Astrocyte (in vitro differentiated cells and primary cell): ENCODE measurements around the gene DOCK3. TPM values are rescaled to one million over a fixed set of nuclear protein-coding genes. Genes with fewer than 3 reads are reported as not detected.

Experiments
- DNase-seq: peaks from one replicate; pipeline ENCODE4 v3.0.0-alpha.2; 2010; ENCODE audit warnings: low read depth
- FAIRE-seq: peaks from 2 replicates; lab custom pipeline; 2011; peaks lifted over from hg19 to GRCh38; lab: Jason Lieb, UNC
- H2AFZ ChIP-seq: 2 replicates; pipeline ENCODE4 v1.6.0; 2012; ENCODE audit warnings: low read depth, low read length, inconsistent platforms
- H3K27ac ChIP-seq: 2 replicates; pipeline ENCODE4 v1.5.1; 2011; ENCODE audit warnings: low read depth, low read length, inconsistent platforms
- H3K27me3 ChIP-seq: 2 replicates; pipeline ENCODE4 v1.6.0; 2011; ENCODE audit warnings: low read length, inconsistent platforms; ENCODE audit not compliant: insufficient read depth
- H3K36me3 ChIP-seq: 2 replicates; pipeline ENCODE4 v1.5.1; 2011; ENCODE audit warnings: low read length, inconsistent platforms; ENCODE audit not compliant: insufficient read depth
- H3K4me1 ChIP-seq: 2 replicates; pipeline ENCODE4 v1.5.1; 2011; ENCODE audit warnings: low read length, inconsistent platforms; ENCODE audit not compliant: insufficient read depth
- H3K4me2 ChIP-seq: 2 replicates; pipeline ENCODE4 v1.6.0; 2012; ENCODE audit warnings: low read length, inconsistent platforms
- H3K4me3 ChIP-seq: 2 replicates; pipeline ENCODE4 v1.5.1; 2011; ENCODE audit warnings: low read depth, mild to moderate bottlenecking, low read length, inconsistent platforms; ENCODE audit not compliant: insufficient read depth
- H3K79me2 ChIP-seq: 2 replicates; pipeline ENCODE4 v1.6.0; 2012; ENCODE audit warnings: mild to moderate bottlenecking, low read length, inconsistent platforms; ENCODE audit not compliant: insufficient read depth
- H3K9ac ChIP-seq: 2 replicates; pipeline ENCODE4 v1.6.0; 2012; ENCODE audit warnings: mild to moderate bottlenecking, low read length, inconsistent platforms
- H3K9me3 ChIP-seq: 2 replicates; pipeline ENCODE4 v1.5.1; 2012; ENCODE audit warnings: low read depth, mild to moderate bottlenecking, low read length, inconsistent platforms; ENCODE audit not compliant: insufficient read depth
- H4K20me1 ChIP-seq: 2 replicates; pipeline ENCODE4 v1.6.0; 2012; ENCODE audit warnings: low read length, inconsistent platforms; ENCODE audit not compliant: insufficient read depth
- H3K27ac Mint-ChIP-seq: one replicate; pipeline ENCODE4 v1.8.0; 2021; ENCODE audit warnings: mild to moderate bottlenecking, mixed read lengths; ENCODE audit not compliant: unreplicated experiment
- H3K27me3 Mint-ChIP-seq: one replicate; pipeline ENCODE4 v1.8.0; 2021; ENCODE audit warnings: low read depth, mixed read lengths; ENCODE audit not compliant: unreplicated experiment
- H3K36me3 Mint-ChIP-seq: one replicate; pipeline ENCODE4 v1.8.0; 2021; ENCODE audit warnings: low read depth, mixed read lengths; ENCODE audit not compliant: unreplicated experiment
- H3K4me1 Mint-ChIP-seq: one replicate; pipeline ENCODE4 v1.8.0; 2021; ENCODE audit warnings: low read depth, mixed read lengths; ENCODE audit not compliant: unreplicated experiment
- H3K4me3 Mint-ChIP-seq: one replicate; pipeline ENCODE4 v1.8.0; 2021; ENCODE audit warnings: mild to moderate bottlenecking, moderate library complexity, mixed read lengths; ENCODE audit not compliant: unreplicated experiment
- H3K9me3 Mint-ChIP-seq: one replicate; pipeline ENCODE4 v1.8.0; 2021; ENCODE audit warnings: mild to moderate bottlenecking, mixed read lengths; ENCODE audit not compliant: unreplicated experiment
- CTCF ChIP-seq: IDR thresholded peaks from 2 replicates; pipeline ENCODE4 v1.5.1; 2011; ENCODE audit warnings: low read depth, mild to moderate bottlenecking, inconsistent platforms, low read length, moderate library complexity; ENCODE audit not compliant: insufficient read depth
- EZH2 ChIP-seq: IDR thresholded peaks from 2 replicates; pipeline ENCODE4 v1.6.1; 2012; ENCODE audit warnings: mild to moderate bottlenecking, low read length, inconsistent platforms; ENCODE audit not compliant: insufficient read depth
- total RNA-seq: library from RNA; stranded (reverse); gene quantifications from 2 replicates; pipeline ENCODE4 v1.2.1, GENCODE V29; 2021

DOCK3 gene
- total RNA-seq, 1 donor from 2014 or later = 3.3 TPM

DNA sequence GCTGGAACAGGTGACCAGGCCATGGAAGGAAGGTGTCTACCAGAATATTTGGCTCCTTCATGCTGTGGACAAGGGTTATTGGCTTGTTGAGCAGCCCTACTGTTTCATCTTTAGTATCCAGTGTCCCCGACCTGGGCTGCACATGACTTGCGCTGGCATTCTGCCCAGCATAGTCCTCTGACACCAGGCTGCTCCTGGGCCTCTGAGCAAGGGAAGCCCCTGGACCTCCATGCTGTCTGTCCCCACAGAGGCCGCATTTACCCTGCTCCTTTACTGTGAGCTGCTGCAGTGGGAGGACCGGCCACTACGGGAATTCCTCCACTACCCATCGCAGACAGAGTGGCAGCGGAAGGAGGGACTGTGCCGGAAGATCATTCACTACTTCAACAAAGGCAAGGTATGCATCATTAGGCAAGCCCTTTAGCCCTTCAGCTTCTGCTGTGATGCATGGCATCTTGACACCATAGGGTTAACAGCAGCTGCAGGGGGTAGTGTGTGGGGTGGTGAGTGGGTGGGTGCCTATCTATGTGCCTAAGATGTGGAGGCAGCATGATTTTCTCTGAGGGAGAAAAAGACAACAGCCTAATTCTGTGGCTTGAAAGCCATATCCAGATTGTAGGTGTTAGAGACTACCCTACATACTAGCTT lies 666.4 kb downstream of the DOCK3 start:
- no peak overlapping the region for H3K4me3 Mint-ChIP-seq
- H3K9ac ChIP-seq = peak overlapping the region; percentile 36

GRCh38 chr3:51343918-51344687 lies 669.4 kb downstream of the DOCK3 start:
- Mint-ChIP-seq H3K4me1 (peaks cover 26% of the 10 kb centered on the region), H3K36me3 (peaks cover 2% of the 10 kb centered on the region), H3K4me3 (no peak overlapping the region), H3K9me3 (no peaks in the 10 kb centered on the region), H3K27me3 (no peaks in the 10 kb centered on the region), H3K27ac (peak overlapping the region; percentile 41)
- no peak overlapping the region for H3K27ac ChIP-seq
- H3K79me2 ChIP-seq = no peaks in the 10 kb centered on the region
- no peaks in the 10 kb centered on the region for H3K9me3 ChIP-seq
- FAIRE-seq (no peak), DNase-seq (peak; percentile 67)
- H4K20me1 ChIP-seq = no peaks in the 10 kb centered on the region
- no peak overlapping the region for H3K9ac ChIP-seq
- no peak overlapping the region for H2AFZ ChIP-seq
- no peaks in the 10 kb centered on the region for H3K27me3 ChIP-seq
- peaks cover 30% of the 10 kb centered on the region for H3K4me1 ChIP-seq
- no peaks in the 10 kb centered on the region for H3K36me3 ChIP-seq
- H3K4me3 ChIP-seq = no peak overlapping the region
- TF ChIP-seq CTCF = no peak
- TF ChIP-seq EZH2 = no peak
- H3K4me2 ChIP-seq = peak overlapping the region; percentile 14

More for the DNA sequence above, 666.4 kb downstream of the DOCK3 start:
- Histone ChIP-seq H3K4me1 (peaks cover 30% of the 10 kb centered on the region), H3K27me3 (no peaks in the 10 kb centered on the region), H3K27ac (peak overlapping the region; percentile 88), H3K9me3 (no peaks in the 10 kb centered on the region), H3K79me2 (no peaks in the 10 kb centered on the region), H2AFZ (no peak overlapping the region), H3K4me2 (peak overlapping the region; percentile 76), H3K36me3 (no peaks in the 10 kb centered on the region), H4K20me1 (no peaks in the 10 kb centered on the region), H3K4me3 (no peak overlapping the region)
- no peak for TF ChIP-seq CTCF
- TF ChIP-seq EZH2 = no peak
- FAIRE-seq (peak; percentile 49), DNase-seq (peak; percentile 14)
- H3K4me1 Mint-ChIP-seq = peaks cover 26% of the 10 kb centered on the region
- H3K27ac Mint-ChIP-seq = peak overlapping the region; percentile 98
- H3K27me3 Mint-ChIP-seq = no peaks in the 10 kb centered on the region
- H3K36me3 Mint-ChIP-seq = peaks cover 4% of the 10 kb centered on the region
- H3K9me3 Mint-ChIP-seq = no peaks in the 10 kb centered on the region
